ENCODE measurements around the gene PAFAH2. TPM values are rescaled to one million over a fixed set of nuclear protein-coding genes. Genes with fewer than 3 reads are reported as not detected.
"Not testable (repeated sequence)": the region's sequence is repeated elsewhere in the genome, so short reads cannot be mapped to it uniquely, and the experiment has no call there.

Gene PAFAH2
- total and polyA plus RNA-seq, 12 donors = 6.6 to 32.8 (median 13.6) TPM

- no peak for DNase-seq
- Histone ChIP-seq H3K36me3 (replicated peaks in 1 of 2) (no peaks in the 10 kb centered on the region), H3K4me1 (replicated peaks in 1 of 2) (no peaks in the 10 kb centered on the region), H3K9me3 (replicated peaks in 1 of 3) (no peaks in the 10 kb centered on the region), H3K27ac (no peak overlapping the region), H3K27me3 (no peaks in the 10 kb centered on the region), H3K4me3 (no peak overlapping the region)
- intact Hi-C loops (cut with DNase I) = no loop called here
- TF ChIP-seq POLR2A (IDR thresholded peaks at IDR 0.05) (no peak), CTCF (IDR thresholded peaks at IDR 0.05) (no peak)
- WGBS, 4 donors = 64 to 72% (median 69%) methylated on average over 13 of the region's 13 CpGs
Observed at GRCh38 chr1:25933479-25934365, 64.1 kb downstream of the PAFAH2 start.

DNA sequence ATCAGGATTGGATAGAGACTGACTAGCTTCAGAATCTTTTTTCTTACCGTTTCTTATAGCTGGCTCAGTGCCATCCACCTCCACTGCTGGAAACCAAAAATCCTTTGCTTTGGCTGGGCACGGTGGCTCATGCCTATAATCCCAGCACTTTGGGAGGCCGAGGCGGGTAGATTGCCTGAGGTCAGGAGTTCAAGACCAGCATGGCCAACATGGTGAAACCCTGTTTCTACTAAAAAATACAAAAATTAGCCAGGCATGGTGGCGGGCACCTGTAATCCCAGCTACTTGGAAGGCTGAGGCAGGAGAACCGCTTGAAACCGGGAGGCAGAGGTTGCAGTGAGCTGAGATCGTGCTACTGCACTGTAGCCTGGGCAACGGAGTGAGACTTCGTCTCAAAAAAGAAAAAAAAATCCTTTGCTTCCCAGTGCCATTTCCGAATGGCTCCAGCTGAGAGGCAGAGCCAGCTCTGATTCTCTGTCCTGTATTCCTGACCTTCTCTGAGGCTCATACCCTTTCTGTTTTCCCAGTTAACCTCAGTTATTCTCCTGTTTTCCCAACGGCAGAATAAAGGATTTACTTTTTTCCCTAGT lies 65.0 kb downstream of the PAFAH2 start:
- H3K27me3 ChIP-seq; H3K4me3 ChIP-seq; DNase-seq; H3K9me3 ChIP-seq (replicated peaks in 1 of 3); H3K27ac ChIP-seq; intact Hi-C loops (cut with DNase I); H3K36me3 ChIP-seq (replicated peaks in 1 of 2); H3K4me1 ChIP-seq (replicated peaks in 1 of 2): not testable (repeated sequence)
- WGBS, 4 donors = 68 to 75% (median 73%) methylated on average over 12 of the region's 12 CpGs

DNA sequence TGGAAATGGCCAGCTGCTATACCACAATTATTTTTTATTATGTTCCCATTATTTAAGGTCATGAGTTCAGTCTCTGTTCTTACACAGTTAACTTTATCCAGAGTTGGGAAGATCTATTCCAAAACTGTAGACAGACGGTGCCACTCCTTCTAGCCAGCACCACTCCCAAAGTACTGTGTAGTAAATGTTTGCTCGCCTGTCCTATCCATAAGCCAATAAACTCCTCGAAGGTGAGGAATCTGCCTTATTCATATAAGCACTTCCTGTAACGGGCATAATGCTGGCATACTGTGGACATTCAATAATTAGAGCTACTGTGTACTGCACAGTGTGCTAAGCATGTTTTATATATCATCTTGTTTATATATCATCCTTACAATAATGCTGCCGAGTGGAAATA lies 65.5 kb downstream of the PAFAH2 start:
- no peak for TF ChIP-seq POLR2A (IDR thresholded peaks at IDR 0.05)
- TF ChIP-seq CTCF (IDR thresholded peaks at IDR 0.05) = no peak
- no peaks in the 10 kb centered on the region for H3K27me3 ChIP-seq
- no peaks in the 10 kb centered on the region for H3K36me3 ChIP-seq (replicated peaks in 1 of 2)
- no peaks in the 10 kb centered on the region for H3K4me1 ChIP-seq (replicated peaks in 1 of 2)
- DNase-seq = no peak
- H3K27ac ChIP-seq = peak overlapping the region in 1 of 5 donors; percentile 75
- no peak overlapping the region for H3K4me3 ChIP-seq
- WGBS, 4 donors = 77 to 85% (median 80%) methylated on average over 5 of the region's 5 CpGs
- H3K9me3 ChIP-seq (replicated peaks in 1 of 3) = no peaks in the 10 kb centered on the region
- intact Hi-C loops (cut with DNase I) = no loop called here

DNA sequence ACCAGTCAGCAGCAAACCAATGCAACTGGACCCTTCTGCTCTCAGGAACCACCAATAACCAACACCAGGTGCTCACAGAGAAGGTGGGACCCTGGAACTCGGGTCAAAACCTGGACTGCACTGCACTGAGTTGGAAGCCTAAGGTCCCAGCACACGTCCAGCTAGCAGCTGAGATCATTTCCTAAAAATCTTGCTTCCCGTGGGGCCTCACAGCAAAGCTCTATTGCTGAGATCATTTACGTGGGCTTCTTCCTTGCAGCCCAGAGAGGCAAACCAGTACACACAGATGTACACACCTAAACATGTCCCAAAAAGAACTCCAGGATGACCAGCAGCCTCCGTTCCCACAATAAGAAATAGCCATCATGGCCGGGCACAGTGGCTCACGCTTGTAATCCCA lies 68.8 kb downstream of the PAFAH2 start:
- H3K36me3 ChIP-seq (replicated peaks in 1 of 2) = no peaks in the 10 kb centered on the region
- intact Hi-C loops (cut with DNase I) = no loop called here
- H3K27me3 ChIP-seq = no peaks in the 10 kb centered on the region
- H3K9me3 ChIP-seq (replicated peaks in 1 of 3) = no peaks in the 10 kb centered on the region
- 82 to 95% (median 85%) methylated on average over 7 of the region's 7 CpGs for WGBS, 4 donors
- no peak overlapping the region for H3K4me3 ChIP-seq
- H3K27ac ChIP-seq = no peak overlapping the region
- TF ChIP-seq CTCF (IDR thresholded peaks at IDR 0.05) = no peak
- no peak for TF ChIP-seq POLR2A (IDR thresholded peaks at IDR 0.05)
- no peaks in the 10 kb centered on the region for H3K4me1 ChIP-seq (replicated peaks in 1 of 2)
- DNase-seq = no peak

All from adrenal gland (tissue), 12 donors.